ENCODE measurements around the gene CFAP119. TPM values are rescaled to one million over a fixed set of nuclear protein-coding genes. Genes with fewer than 3 reads are reported as not detected.

The CFAP119 gene
- polyA plus RNA-seq, 4 donors = 7.8 to 12.1 (median 10.2) TPM

- no peak for DNase-seq (ENCODE audit: low read depth in 4 of 4, low spot score in 2 of 4)
Measured at GRCh38 chr16:30762991-30763725, 1.3 kb upstream of the CFAP119 start.

- DNase-seq (ENCODE audit: low read depth in 4 of 4, low spot score in 2 of 4) = no peak
Measured at GRCh38 chr16:30761427-30761927, 385 bp downstream of the CFAP119 start.

GRCh38 chr16:30760577-30761426 lies 1.1 kb downstream of the CFAP119 start:
- no peak for DNase-seq (ENCODE audit: low read depth in 4 of 4, low spot score in 2 of 4)

GRCh38 chr16:30760001-30760559 lies 1.8 kb downstream of the CFAP119 start:
- DNase-seq (ENCODE audit: low read depth in 4 of 4, low spot score in 2 of 4) = no peak

GRCh38 chr16:30758988-30759491 lies 2.8 kb downstream of the CFAP119 start:
- DNase-seq (ENCODE audit: low read depth in 4 of 4, low spot score in 2 of 4) = no peak

GRCh38 chr16:30757316-30757715 lies 4.5 kb downstream of the CFAP119 start:
- DNase-seq (ENCODE audit: low read depth in 4 of 4, low spot score in 2 of 4) = no peak

- no peak for DNase-seq (ENCODE audit: low read depth in 4 of 4, low spot score in 2 of 4)
Measured at GRCh38 chr16:30756781-30757100, 5.1 kb downstream of the CFAP119 start.

- DNase-seq (ENCODE audit: low read depth in 4 of 4, low spot score in 2 of 4) = no peak
Measured at GRCh38 chr16:30755955-30756780, 5.7 kb downstream of the CFAP119 start.

- no peak for DNase-seq (ENCODE audit: low read depth in 4 of 4, low spot score in 2 of 4)
Measured at GRCh38 chr16:30753596-30753995, 8.3 kb downstream of the CFAP119 start.

- DNase-seq (ENCODE audit: low read depth in 4 of 4, low spot score in 2 of 4) = no peak
Measured at GRCh38 chr16:30750876-30751465, 10.9 kb downstream of the CFAP119 start.

- no peak for DNase-seq (ENCODE audit: low read depth in 4 of 4, low spot score in 2 of 4)
Measured at GRCh38 chr16:30750201-30750600, 11.7 kb downstream of the CFAP119 start.

GRCh38 chr16:30748634-30749445 lies 13.0 kb downstream of the CFAP119 start:
- no peak for DNase-seq (ENCODE audit: low read depth in 4 of 4, low spot score in 2 of 4)

GRCh38 chr16:30747799-30748633 lies 13.8 kb downstream of the CFAP119 start, which contains the start of gene PHKG2:
TSS of gene PHKG2 (plus strand) at chr16:30748425. CDS start at chr16:30748821, 396 bp downstream.
- peak; percentile 83 to 99 (median 95) for DNase-seq (ENCODE audit: low read depth in 4 of 4, low spot score in 2 of 4)

- DNase-seq (ENCODE audit: low read depth in 4 of 4, low spot score in 2 of 4) = no peak
Measured at GRCh38 chr16:30747331-30747730, 14.5 kb downstream of the CFAP119 start.

- no peak for DNase-seq (ENCODE audit: low read depth in 4 of 4, low spot score in 2 of 4)
Measured at GRCh38 chr16:30746638-30747175, 15.2 kb downstream of the CFAP119 start.

GRCh38 chr16:30745082-30745481 lies 16.8 kb downstream of the CFAP119 start:
- DNase-seq (ENCODE audit: low read depth in 4 of 4, low spot score in 2 of 4) = no peak

GRCh38 chr16:30744183-30744582 lies 17.7 kb downstream of the CFAP119 start:
- no peak for DNase-seq (ENCODE audit: low read depth in 4 of 4, low spot score in 2 of 4)

GRCh38 chr16:30743716-30744115 lies 18.1 kb downstream of the CFAP119 start:
- no peak for DNase-seq (ENCODE audit: low read depth in 4 of 4, low spot score in 2 of 4)

Measured in left renal cortex interstitium (tissue), 4 donors.